Fibroblast of lung (primary cell): ENCODE data around the gene RPL10.

Source experiments
- CTCF ChIP-seq, 2 donors: IDR thresholded peaks in 1 of 2; conservative IDR thresholded peaks in 1 of 2; 1 replicate in 1 of 2; 2 replicates in 1 of 2; pipeline ENCODE4 v1.5.1; 2011 to 2012; ENCODE audit warnings: low read length in 2 of 2, control low read depth in 1 of 2, inconsistent platforms in 1 of 2, low read depth in 1 of 2, mild to moderate bottlenecking in 1 of 2
- EZH2 ChIP-seq: IDR thresholded peaks from 2 replicates; pipeline ENCODE4 v1.5.1; 2012; ENCODE audit warnings: low read length, control low read depth, mild to moderate bottlenecking; ENCODE audit errors: missing control alignments

- TF ChIP-seq CTCF (conservative IDR thresholded peaks at IDR 0.05 in 1 of 2, IDR thresholded peaks at IDR 0.05 in 1 of 2; ENCODE audit: low read depth in 1 of 2, low read length in 2 of 2) (no peak), EZH2 (no peak)
Measured at GRCh38 chrX:154409222-154409871, 11.2 kb downstream of the RPL10 start, which contains the start of gene DNASE1L1.
